ENCODE results near the gene PARD3. TPM values are rescaled to one million over a fixed set of nuclear protein-coding genes. Genes with fewer than 3 reads are reported as not detected.

The PARD3 gene
- total RNA-seq, 1 donor from 2014 or later, result 26.0 TPM

DNA sequence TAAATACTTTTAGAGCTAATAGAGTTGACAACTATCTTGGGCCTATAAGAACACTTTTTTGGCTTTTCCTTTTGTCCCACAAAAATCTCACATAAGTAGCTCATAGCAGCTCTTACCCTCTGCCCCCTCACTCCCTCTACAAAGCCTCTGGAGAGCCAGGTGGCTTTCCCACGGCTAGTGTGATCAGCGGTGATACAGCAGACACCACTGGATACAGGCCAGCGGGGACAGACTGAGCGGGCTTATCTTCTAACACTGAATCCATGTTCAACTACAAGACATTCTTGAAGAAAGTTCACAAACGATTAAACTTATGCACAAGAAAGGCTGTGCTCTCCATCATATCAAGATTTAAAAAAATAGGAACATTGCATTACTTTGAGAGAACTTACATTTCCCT lies 377.2 kb downstream of the PARD3 start:
- H3K4me1 Mint-ChIP-seq (ENCODE audit: low read depth), result peaks cover 26% of the 10 kb centered on the region
- H3K27ac Mint-ChIP-seq (ENCODE audit: unreplicated experiment), result no peak overlapping the region
- H3K4me3 Mint-ChIP-seq (ENCODE audit: unreplicated experiment), result no peak overlapping the region
- no peaks in the 10 kb centered on the region for H3K27me3 Mint-ChIP-seq (ENCODE audit: low read depth)
- no peaks in the 10 kb centered on the region for H3K9me3 Mint-ChIP-seq (ENCODE audit: low read depth)
- TF ChIP-seq, protein P1, sequence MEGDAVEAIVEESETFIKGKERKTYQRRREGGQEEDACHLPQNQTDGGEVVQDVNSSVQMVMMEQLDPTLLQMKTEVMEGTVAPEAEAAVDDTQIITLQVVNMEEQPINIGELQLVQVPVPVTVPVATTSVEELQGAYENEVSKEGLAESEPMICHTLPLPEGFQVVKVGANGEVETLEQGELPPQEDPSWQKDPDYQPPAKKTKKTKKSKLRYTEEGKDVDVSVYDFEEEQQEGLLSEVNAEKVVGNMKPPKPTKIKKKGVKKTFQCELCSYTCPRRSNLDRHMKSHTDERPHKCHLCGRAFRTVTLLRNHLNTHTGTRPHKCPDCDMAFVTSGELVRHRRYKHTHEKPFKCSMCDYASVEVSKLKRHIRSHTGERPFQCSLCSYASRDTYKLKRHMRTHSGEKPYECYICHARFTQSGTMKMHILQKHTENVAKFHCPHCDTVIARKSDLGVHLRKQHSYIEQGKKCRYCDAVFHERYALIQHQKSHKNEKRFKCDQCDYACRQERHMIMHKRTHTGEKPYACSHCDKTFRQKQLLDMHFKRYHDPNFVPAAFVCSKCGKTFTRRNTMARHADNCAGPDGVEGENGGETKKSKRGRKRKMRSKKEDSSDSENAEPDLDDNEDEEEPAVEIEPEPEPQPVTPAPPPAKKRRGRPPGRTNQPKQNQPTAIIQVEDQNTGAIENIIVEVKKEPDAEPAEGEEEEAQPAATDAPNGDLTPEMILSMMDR (IDR thresholded peaks at IDR 0.05), result no peak
- no peaks in the 10 kb centered on the region for H3K36me3 Mint-ChIP-seq (ENCODE audit: low read depth)
- no peak for DNase-seq (ENCODE audit: low spot score)

DNA sequence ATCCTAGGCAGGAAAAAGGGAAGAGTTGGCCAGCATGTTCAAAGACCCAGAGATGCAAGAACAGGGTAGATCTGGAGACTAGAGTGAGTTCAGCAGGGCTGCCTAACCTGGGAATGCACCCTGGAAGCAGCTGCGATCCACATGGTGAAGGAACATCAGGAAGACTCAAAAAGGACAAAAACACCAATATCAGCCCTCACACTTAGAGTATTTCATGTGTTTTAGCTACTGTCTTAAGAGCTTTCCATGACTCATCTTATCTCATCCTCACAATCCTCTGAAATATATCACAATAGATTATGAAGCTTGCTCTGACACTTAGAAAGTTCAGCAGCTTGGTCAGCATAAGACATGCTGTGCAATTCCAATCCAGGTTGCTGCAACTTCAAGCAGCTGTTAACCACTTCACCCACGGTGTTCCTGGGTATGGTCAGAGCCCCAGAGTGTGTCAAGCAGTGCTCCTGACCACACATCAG lies 380.9 kb downstream of the PARD3 start:
- Mint-ChIP-seq H3K27ac (ENCODE audit: unreplicated experiment) (peak overlapping the region; percentile 76), H3K4me3 (ENCODE audit: unreplicated experiment) (no peak overlapping the region), H3K36me3 (ENCODE audit: low read depth) (no peaks in the 10 kb centered on the region), H3K9me3 (ENCODE audit: low read depth) (no peaks in the 10 kb centered on the region), H3K27me3 (ENCODE audit: low read depth) (no peaks in the 10 kb centered on the region), H3K4me1 (ENCODE audit: low read depth) (peaks cover 40% of the 10 kb centered on the region)
- DNase-seq (ENCODE audit: low spot score), result no peak
- TF ChIP-seq, protein P1 (IDR thresholded peaks at IDR 0.05), result no peak

DNA sequence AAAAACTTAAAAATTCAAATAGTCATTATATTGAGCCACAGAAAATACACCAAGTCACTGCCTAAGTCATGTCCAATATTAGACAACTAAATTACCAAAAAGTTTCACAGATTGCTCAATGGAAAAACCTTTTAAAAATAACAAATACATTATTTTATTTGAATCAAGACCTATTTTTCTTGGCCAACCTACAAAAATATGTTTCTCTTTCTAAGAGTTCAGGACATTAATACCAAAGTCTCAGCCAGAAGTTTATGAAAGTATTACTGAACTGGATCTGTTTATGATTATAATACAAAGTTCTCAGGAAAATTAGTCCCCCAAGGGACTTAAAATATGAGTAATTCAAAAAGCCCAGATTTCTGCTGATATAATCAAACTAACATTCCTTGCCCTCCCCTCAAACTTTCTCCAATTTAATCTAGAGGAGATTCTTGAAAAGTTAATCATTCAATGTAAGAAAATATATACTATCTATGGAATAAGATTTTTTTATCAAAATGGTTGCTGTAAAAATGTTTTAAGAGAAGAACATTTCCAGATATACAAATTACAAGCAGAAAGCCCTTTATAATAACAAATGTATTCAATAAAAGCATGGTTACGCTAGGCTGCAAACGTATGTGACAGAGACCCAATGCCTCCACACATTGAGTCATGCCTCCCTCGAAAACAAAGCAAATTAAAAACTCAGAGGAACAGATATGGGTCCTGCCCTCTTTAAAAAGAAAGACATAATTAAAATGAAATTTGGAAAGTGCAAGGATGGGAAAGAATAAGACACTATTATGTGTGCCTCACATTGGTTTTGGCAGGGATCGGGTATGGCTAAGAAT lies 381.6 kb downstream of the PARD3 start:
- Mint-ChIP-seq H3K27me3 (ENCODE audit: low read depth) (no peaks in the 10 kb centered on the region), H3K9me3 (ENCODE audit: low read depth) (no peaks in the 10 kb centered on the region), H3K27ac (ENCODE audit: unreplicated experiment) (peak overlapping the region; percentile 76), H3K36me3 (ENCODE audit: low read depth) (no peaks in the 10 kb centered on the region), H3K4me3 (ENCODE audit: unreplicated experiment) (no peak overlapping the region), H3K4me1 (ENCODE audit: low read depth) (peaks cover 34% of the 10 kb centered on the region)
- TF ChIP-seq, protein P1 (IDR thresholded peaks at IDR 0.05), result peak; percentile 1
- no peak for DNase-seq (ENCODE audit: low spot score)

DNA sequence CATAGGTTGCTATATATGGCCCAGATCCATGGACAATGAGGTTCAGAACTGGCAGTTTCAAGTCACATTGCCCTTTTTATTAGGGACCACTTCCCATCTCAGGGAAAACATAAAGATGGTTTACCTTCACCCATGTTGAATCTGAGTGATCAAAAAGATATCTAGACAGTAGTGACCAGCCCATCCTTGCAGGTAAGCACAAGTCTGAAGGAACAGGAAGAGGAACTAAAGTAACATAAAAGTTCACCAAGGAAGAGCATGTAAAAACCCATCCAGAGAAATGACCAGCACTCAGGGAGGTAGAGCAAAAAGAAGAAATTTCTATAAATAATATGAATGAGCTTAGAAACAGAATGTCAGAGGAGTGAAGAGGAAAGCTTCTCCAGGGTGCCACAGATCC lies 382.5 kb downstream of the PARD3 start:
- DNase-seq (ENCODE audit: low spot score), result no peak
- Mint-ChIP-seq H3K36me3 (ENCODE audit: low read depth) (peaks cover 1% of the 10 kb centered on the region), H3K4me1 (ENCODE audit: low read depth) (peaks cover 38% of the 10 kb centered on the region), H3K27ac (ENCODE audit: unreplicated experiment) (peak overlapping the region; percentile 76), H3K4me3 (ENCODE audit: unreplicated experiment) (no peak overlapping the region), H3K9me3 (ENCODE audit: low read depth) (no peaks in the 10 kb centered on the region), H3K27me3 (ENCODE audit: low read depth) (no peaks in the 10 kb centered on the region)
- TF ChIP-seq, protein P1 (IDR thresholded peaks at IDR 0.05), result no peak

DNA sequence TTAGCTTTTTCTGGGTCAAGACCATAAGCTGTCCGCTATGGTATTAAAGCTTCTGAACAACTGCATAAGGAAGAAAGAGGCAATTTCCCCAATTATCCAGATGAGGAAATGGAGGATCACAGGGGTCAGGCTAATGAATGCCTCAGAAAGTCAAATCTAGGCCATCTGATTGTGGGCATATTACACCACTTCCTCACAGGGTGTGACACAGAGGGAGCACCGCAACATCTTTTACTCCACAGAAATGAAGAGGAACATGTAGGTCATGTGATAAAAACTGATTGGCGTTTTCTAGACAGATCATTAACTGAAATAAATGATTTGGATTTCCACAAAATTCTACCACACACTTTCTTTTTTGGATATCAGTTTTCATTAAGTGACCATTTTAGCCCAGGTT lies 384.4 kb downstream of the PARD3 start:
- no peak for DNase-seq (ENCODE audit: low spot score)
- TF ChIP-seq, protein P1 (IDR thresholded peaks at IDR 0.05), result no peak
- H3K9me3 Mint-ChIP-seq (ENCODE audit: low read depth), result no peaks in the 10 kb centered on the region
- H3K27ac Mint-ChIP-seq (ENCODE audit: unreplicated experiment), result no peak overlapping the region
- no peaks in the 10 kb centered on the region for H3K27me3 Mint-ChIP-seq (ENCODE audit: low read depth)
- H3K36me3 Mint-ChIP-seq (ENCODE audit: low read depth), result peaks cover 3% of the 10 kb centered on the region
- H3K4me3 Mint-ChIP-seq (ENCODE audit: unreplicated experiment), result no peak overlapping the region
- H3K4me1 Mint-ChIP-seq (ENCODE audit: low read depth), result peaks cover 46% of the 10 kb centered on the region

All from chondrocyte (in vitro differentiated cells).